Measurements from ENCODE around the gene EXOC7. TPM values are rescaled to one million over a fixed set of nuclear protein-coding genes. Genes with fewer than 3 reads are reported as not detected.

EXOC7 gene
- total RNA-seq, 2 experiments from 2014 or later: 84.6 to 87.0 TPM

DNA sequence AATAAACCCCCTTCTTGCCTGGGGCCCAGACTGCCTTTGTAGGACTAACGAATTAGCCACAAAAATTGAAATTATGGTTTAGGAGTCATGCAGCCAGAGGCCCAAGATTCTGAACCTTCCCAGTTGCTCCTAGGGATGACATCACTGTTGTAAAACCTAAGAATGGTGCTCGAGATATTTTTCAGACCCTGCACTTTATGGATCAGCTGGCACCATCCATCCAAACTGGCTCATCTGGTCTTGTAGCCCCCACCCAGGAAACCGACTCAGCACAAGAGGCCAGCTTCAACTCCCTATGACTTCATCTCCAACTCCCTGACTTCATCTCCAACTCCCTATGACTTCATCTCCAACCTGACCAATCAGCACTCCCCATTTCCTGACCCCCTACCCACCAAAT lies 65.5 kb downstream of the EXOC7 start:
- ChIA-PET CTCF (no interaction called here), POLR2A (no interaction called here)

DNA sequence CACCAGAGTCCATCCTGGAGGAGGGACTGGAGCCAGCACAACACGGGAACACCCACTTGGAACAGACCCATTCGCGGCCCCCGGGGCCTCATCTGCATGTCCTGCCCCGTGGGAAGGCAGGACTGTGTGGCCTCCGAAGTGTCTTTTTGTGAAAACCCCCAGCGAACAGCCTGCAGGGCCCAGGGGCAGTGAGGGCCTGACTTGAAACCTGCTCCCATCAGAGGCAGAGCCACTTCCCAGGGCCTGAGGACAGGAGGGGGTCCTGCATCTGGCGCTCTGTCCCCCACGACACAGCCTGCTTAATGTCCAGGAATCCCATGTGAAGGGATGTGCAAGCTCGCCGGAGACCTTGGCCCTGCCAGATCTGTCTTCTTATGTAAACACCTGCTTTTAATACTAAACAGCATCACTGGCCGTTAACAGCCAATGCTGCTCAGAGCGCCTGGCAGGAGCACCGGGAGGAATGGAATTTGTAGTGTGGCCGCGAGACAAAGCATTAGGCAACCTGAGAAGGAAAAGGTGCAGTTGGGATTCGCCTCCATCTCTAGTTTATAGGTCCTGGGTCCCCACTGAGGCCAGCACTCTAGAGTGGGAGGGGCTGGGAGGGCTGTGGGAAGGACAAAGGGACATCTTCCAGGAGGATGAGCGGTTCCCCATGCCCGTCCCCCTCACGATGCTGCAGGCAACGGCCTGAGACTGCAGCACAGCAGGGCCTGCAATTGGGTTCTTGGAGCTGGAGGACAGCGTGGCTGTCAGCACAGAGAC lies 66.9 kb downstream of the EXOC7 start:
- ChIA-PET CTCF (no interaction called here), POLR2A (interaction anchor here (0.8 kb wide), 1 partner anchor 67 kb away, joined by 4 read pairs; the partner anchor contains the start of gene EXOC7)

DNA sequence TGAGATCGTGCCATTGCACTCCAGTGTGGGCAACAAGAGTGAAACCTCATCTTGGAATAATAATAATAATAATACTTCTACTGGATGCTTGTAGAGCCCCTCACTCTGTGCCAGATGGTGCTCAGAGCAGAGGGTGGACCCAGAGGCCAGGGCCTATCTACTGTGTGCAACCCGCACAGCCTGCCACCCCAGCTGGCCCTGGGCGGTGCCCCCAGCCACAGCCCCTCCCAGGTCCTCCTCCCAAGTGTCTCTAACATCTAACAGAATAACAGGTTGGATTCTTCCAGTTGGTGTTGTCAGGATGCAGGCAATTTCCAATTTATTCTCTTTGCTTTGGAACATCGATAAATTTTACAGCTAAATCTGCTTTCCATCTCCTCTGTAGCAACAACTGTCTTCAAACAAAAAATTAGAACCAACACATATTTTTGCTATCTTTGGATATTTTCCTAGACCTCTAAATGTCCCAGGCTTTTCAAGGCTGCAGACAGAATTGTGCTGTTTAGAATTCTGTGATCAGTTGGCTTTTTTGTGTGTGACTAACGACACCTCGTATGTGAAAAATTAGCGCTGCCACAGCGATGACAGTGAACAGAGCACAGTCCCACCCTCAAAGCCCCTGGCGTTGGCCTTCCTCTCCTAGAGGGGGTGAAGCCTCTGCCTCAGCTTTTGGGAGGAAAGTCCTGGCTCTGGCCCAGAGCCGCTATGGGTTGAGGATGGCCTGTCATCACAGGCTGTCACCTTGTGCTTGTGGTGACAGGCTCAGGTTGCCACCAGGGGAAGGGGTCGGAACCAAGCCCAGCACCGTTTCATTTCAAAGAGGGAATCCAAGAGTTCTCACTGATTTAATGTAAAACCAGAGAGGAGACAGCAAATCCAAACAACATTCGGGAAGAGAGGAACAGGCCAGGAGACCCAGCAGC lies 68.9 kb downstream of the EXOC7 start:
- ChIA-PET CTCF (interaction anchor here (1.7 kb wide), 1 partner anchor 245 kb away, joined by 5 read pairs; no protein-coding TSS in a partner anchor), POLR2A (interaction anchor here (0.6 kb wide), 1 partner anchor 79 kb away, joined by 16 read pairs; no protein-coding TSS in a partner anchor)

DNA sequence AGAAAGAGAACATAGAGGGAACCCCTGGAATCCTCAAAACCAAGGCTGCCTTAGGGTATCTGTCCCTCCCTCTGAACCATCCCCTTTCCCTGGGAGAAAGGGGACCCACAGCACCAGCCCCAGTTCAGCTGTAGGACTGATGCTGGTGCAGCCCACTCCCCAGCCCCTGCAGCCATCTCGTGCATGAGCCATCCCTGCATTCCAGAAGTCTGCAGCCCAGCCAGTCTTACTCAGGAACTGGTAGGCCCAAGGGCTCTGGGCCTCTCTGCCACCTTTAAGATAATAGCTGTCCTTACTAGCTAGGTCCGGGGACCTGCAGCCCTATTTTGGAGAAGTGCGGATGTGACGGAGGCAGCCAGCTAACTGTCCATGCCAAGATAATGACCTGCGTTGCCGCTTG lies 70.4 kb downstream of the EXOC7 start:
- CTCF ChIA-PET: interaction anchor here (0.6 to 1.7 kb wide), 2 partner anchors 117 to 246 kb away, joined by 5 to 8 read pairs; no protein-coding TSS in a partner anchor

DNA sequence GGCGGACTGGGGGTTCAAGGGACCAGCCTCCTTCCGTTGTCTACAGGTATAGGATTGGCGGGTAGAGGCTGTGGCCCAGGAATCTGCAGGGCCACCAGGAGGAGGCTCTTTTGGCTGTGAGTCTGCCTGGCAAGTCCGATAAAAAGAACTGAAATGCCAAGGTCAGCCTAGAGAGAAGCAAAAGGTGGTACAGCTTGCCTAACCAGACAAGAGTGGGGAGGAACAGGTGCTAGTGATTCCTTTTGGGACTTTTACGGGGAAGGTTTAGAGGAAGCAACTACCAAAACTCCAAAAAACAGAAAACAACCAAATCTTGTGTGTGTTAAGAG lies 70.8 kb downstream of the EXOC7 start:
- ChIA-PET POLR2A (no interaction called here), CTCF (interaction anchor here (1.7 kb wide), 1 partner anchor 247 kb away, joined by 5 read pairs; no protein-coding TSS in a partner anchor)

More for the DNA sequence above, 70.4 kb downstream of the EXOC7 start:
- POLR2A ChIA-PET: no interaction called here

DNA sequence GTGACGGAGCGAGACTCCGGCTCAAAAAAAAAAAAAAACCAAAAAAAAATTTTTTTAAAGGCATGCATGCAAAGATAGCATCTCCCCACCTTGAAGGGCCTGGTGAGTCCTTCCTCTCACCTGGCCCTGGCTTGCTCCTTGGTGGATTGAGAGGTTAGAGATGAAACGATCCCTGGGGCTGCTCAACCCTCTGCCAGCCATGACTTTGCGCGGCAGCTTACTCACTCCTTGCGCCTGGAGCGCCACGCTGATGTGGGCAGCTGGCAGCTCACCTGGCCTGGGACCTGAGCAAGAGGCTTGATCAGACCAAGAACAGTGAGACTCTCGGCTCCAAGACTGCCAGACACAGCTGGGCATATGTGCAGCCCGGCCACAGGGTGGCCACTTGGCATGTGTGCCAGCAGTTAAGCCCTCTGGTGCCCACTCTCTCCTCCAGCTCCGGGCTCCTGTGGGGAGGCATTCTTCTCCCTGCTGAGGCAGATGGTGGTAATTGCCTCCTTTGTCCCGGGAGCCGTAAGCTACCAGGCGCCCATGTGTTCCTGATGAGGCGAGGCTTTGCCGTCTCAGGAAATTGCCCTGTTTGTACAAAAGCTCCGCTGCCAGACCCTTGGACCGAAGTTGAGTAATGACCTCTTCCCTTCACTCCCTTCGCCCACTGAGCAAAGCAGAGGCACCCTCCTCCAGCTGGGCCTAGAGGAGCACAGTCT lies 71.4 kb downstream of the EXOC7 start:
- POLR2A ChIA-PET: interaction anchor here (0.7 kb wide), 1 partner anchor 351 kb away, joined by 3 read pairs; no protein-coding TSS in a partner anchor
- CTCF ChIA-PET: interaction anchor here (0.5 kb wide), 1 partner anchor 23 kb away, joined by 3 read pairs; no protein-coding TSS in a partner anchor

Other genes starting within 250 kb of the EXOC7 start
- gene WBP2, start 248.5 kb downstream of the EXOC7 start, total RNA-seq: 10 to 100 TPM; 47.8 to 52.9 TPM
- gene TRIM47, start 225.2 kb downstream of the EXOC7 start, total RNA-seq: 10 to 100 TPM; 15.6 to 17.5 TPM
- 10 to 100 TPM; 39.4 to 39.5 TPM for gene TRIM65, start 206.8 kb downstream of the EXOC7 start, total RNA-seq
- 100 to 1,000 TPM; 162 to 166 TPM for gene MRPL38, start 198.9 kb downstream of the EXOC7 start, total RNA-seq
- 10 to 100 TPM; 21.9 to 23.6 TPM for gene FBF1, start 162.7 kb downstream of the EXOC7 start, total RNA-seq
- 10 to 100 TPM; 28.4 to 33.7 TPM for gene ACOX1, start 124.6 kb downstream of the EXOC7 start, total RNA-seq
- gene TEN1, start 124.5 kb downstream of the EXOC7 start, total RNA-seq: 10 to 100 TPM; 15.0 to 15.8 TPM
- 1 to 10 TPM; 4.1 to 5.1 TPM for gene CDK3, start 102.9 kb downstream of the EXOC7 start, total RNA-seq
- gene EVPL, start 76.5 kb downstream of the EXOC7 start, total RNA-seq: under 1 TPM; 0.10 to 0.21 TPM
- gene SRP68, start 31.3 kb downstream of the EXOC7 start, total RNA-seq: 100 to 1,000 TPM; 130 to 132 TPM
- 1 to 10 TPM; 2.2 to 3.1 TPM for gene GALR2, start 29.0 kb downstream of the EXOC7 start, total RNA-seq
- 1 to 10 TPM; 2.6 to 3.0 TPM for gene ZACN, start 24.6 kb downstream of the EXOC7 start, total RNA-seq
- gene FOXJ1, start 37.5 kb upstream of the EXOC7 start, total RNA-seq: 1 to 10 TPM in 1 of 2 experiments, under 1 TPM in 1; 0.99 to 1.4 TPM
- gene RNF157, start 136.7 kb upstream of the EXOC7 start, total RNA-seq: 10 to 100 TPM; 16.0 to 21.1 TPM
- 100 to 1,000 TPM; 163 to 177 TPM for gene UBALD2, start 161.6 kb upstream of the EXOC7 start, total RNA-seq
- 1 to 10 TPM; 1.7 to 2.0 TPM for gene QRICH2, start 204.5 kb upstream of the EXOC7 start, total RNA-seq

Data from activated CD8-positive, alpha-beta memory T cell treated with anti-CD3 and anti-CD28 coated beads for 36 hours (primary cell).